WTC11 (cell line): ENCODE data around the gene CDH13. TPM values are rescaled to one million over a fixed set of nuclear protein-coding genes. Genes with fewer than 3 reads are reported as not detected.

Experiments used
- ATAC-seq: fragments of 200-7000 bp; cut with Tn5 transposase; 2 replicates; pipeline ENCODE4 v1.10.0; 2021; ENCODE audit warnings: mild to moderate bottlenecking, moderate library complexity
- CTCF ChIA-PET: fragments of 300-600 bp; sonication (Branson Sonifier 250); formaldehyde crosslinking; loops from one replicate; lab custom pipeline; 2021; ENCODE audit warnings: antibody characterized with exemption; lab: Charles Lee
- POLR2A ChIA-PET: fragments of 350-600 bp; sonication (Branson Sonifier 250); formaldehyde crosslinking; loops from one replicate; lab custom pipeline; 2021; ENCODE audit warnings: antibody characterized with exemption; lab: Charles Lee
- DNase-seq: peaks from one replicate; pipeline ENCODE4 v3.0.0; 2021; ENCODE audit warnings: low spot score
- H3K27ac Mint-ChIP-seq: 2 replicates; pipeline ENCODE4 v1.8.0; 2021; ENCODE audit warnings: mixed read lengths
- H3K27me3 Mint-ChIP-seq: 2 replicates; pipeline ENCODE4 v1.8.0; 2021; ENCODE audit warnings: low read depth, mild to moderate bottlenecking, moderate library complexity, mixed read lengths
- H3K36me3 Mint-ChIP-seq: 2 replicates; pipeline ENCODE4 v1.8.0; 2021; ENCODE audit warnings: mixed read lengths
- H3K4me1 Mint-ChIP-seq: 2 replicates; pipeline ENCODE4 v1.8.0; 2022; ENCODE audit warnings: mixed read lengths
- H3K4me3 Mint-ChIP-seq: 2 replicates; pipeline ENCODE4 v1.8.0; 2021; ENCODE audit warnings: mild to moderate bottlenecking, moderate library complexity, mixed read lengths
- H3K9me3 Mint-ChIP-seq: 2 replicates; pipeline ENCODE4 v1.8.0; 2021; ENCODE audit warnings: mixed read lengths
- ARID4B ChIP-seq: sonication (generic); formaldehyde crosslinking; IDR thresholded peaks from 2 replicates; pipeline ENCODE4 v1.8.0; 2023; ENCODE audit warnings: missing genetic modification reagents, mild to moderate bottlenecking, borderline replicate concordance
- ATF1 ChIP-seq: sonication (generic); formaldehyde crosslinking; IDR thresholded peaks from 2 replicates; pipeline ENCODE4 v1.8.1; 2023; ENCODE audit warnings: mild to moderate bottlenecking, moderate library complexity, missing genetic modification reagents
- CREM ChIP-seq: sonication (generic); formaldehyde crosslinking; IDR thresholded peaks from 2 replicates; pipeline ENCODE4 v1.8.1; 2022; ENCODE audit warnings: mild to moderate bottlenecking, missing genetic modification reagents, moderate library complexity
- CTCF ChIP-seq: fragments of 200-600 bp; IDR thresholded peaks from 2 replicates; pipeline ENCODE4 v1.8.0; 2022; ENCODE audit warnings: antibody characterized with exemption
- JUN ChIP-seq: sonication (generic); formaldehyde crosslinking; IDR thresholded peaks from 2 replicates; pipeline ENCODE4 v1.8.0; 2023; ENCODE audit warnings: mild to moderate bottlenecking, missing genetic modification reagents
- MAX ChIP-seq: sonication (generic); formaldehyde crosslinking; IDR thresholded peaks from 2 replicates; pipeline ENCODE4 v1.8.0; 2022; ENCODE audit warnings: mild to moderate bottlenecking, missing genetic modification reagents
- NR3C1 ChIP-seq: sonication (generic); formaldehyde crosslinking; conservative IDR thresholded peaks from 2 replicates; pipeline ENCODE4 v1.8.1; 2023; ENCODE audit warnings: low read depth, mild to moderate bottlenecking, missing genetic modification reagents
- RELA ChIP-seq: sonication (generic); formaldehyde crosslinking; IDR thresholded peaks from 2 replicates; pipeline ENCODE4 v1.8.1; 2022; ENCODE audit warnings: missing genetic modification reagents, mild to moderate bottlenecking, borderline replicate concordance
- TCF7 ChIP-seq: sonication (generic); formaldehyde crosslinking; IDR thresholded peaks from 2 replicates; pipeline ENCODE4 v1.8.0; 2022; ENCODE audit warnings: mild to moderate bottlenecking, low read depth, missing genetic modification reagents, moderate library complexity
- USF2 ChIP-seq: sonication (generic); formaldehyde crosslinking; IDR thresholded peaks from 2 replicates; pipeline ENCODE4 v1.8.1; 2023; ENCODE audit warnings: mild to moderate bottlenecking, missing genetic modification reagents, moderate library complexity
- ZBTB43 ChIP-seq: sonication (generic); formaldehyde crosslinking; IDR thresholded peaks from 2 replicates; pipeline ENCODE4 v1.8.1; 2023; ENCODE audit warnings: mild to moderate bottlenecking, missing genetic modification reagents
- ZMAT4 ChIP-seq: fragments of 250-450 bp; sonication (Bioruptor Pico); IDR thresholded peaks from 2 replicates; pipeline ENCODE4 v1.9.0; 2021; ENCODE audit warnings: mild to moderate bottlenecking
- ZNF121 ChIP-seq: sonication (generic); formaldehyde crosslinking; IDR thresholded peaks from 2 replicates; pipeline ENCODE4 v1.8.0; 2023; ENCODE audit warnings: missing genetic modification reagents
- ZNF138 ChIP-seq: sonication (generic); formaldehyde crosslinking; conservative IDR thresholded peaks from 2 replicates; pipeline ENCODE4 v1.8.1; 2022; ENCODE audit warnings: mild to moderate bottlenecking, moderate library complexity, missing genetic modification reagents
- ZNF317 ChIP-seq: sonication (generic); formaldehyde crosslinking; IDR thresholded peaks from 2 replicates; pipeline ENCODE4 v1.8.1; 2023; ENCODE audit warnings: low read depth, mild to moderate bottlenecking, moderate library complexity, missing genetic modification reagents, borderline replicate concordance
- ZNF416 ChIP-seq: fragments of 250-450 bp; sonication (Bioruptor Pico); IDR thresholded peaks from 2 replicates; pipeline ENCODE4 v1.9.0; 2021; ENCODE audit warnings: mild to moderate bottlenecking, inconsistent platforms
- ZNF423 ChIP-seq: fragments of 250-450 bp; sonication (Bioruptor Pico); IDR thresholded peaks from 2 replicates; pipeline ENCODE4 v2.1.2; 2022; ENCODE audit warnings: mild to moderate bottlenecking, moderate library complexity
- ZNF671 ChIP-seq: fragments of 250-450 bp; sonication (Bioruptor Pico); IDR thresholded peaks from 2 replicates; pipeline ENCODE4 v1.8.0; 2021; ENCODE audit warnings: mild to moderate bottlenecking
- total RNA-seq: library from RNA; stranded (reverse); gene quantifications from 3 replicates; pipeline ENCODE4 v1.2.3, GENCODE V29; 2021

The CDH13 gene
- total RNA-seq, 1 experiment from 2014 or later = 0.81 TPM

- CTCF ChIA-PET = no interaction called here
- H3K27ac Mint-ChIP-seq = no peak overlapping the region
- peaks cover 9% of the 10 kb centered on the region for H3K9me3 Mint-ChIP-seq
- no peaks in the 10 kb centered on the region for H3K27me3 Mint-ChIP-seq
- ATAC-seq = no peak
- no peak for TF ChIP-seq ARID4B (CRISPR knock-in tag)
- TF ChIP-seq, all 79 proteins: peak for 0
- Mint-ChIP-seq H3K36me3 (no peaks in the 10 kb centered on the region), H3K4me3 (no peak overlapping the region), H3K4me1 (peaks cover 4% of the 10 kb centered on the region; the same call in 1 of the 2 replicates)
- POLR2A ChIA-PET = interaction anchor here (0.6 kb wide), 1 partner anchor 52 kb away, joined by 3 read pairs; no protein-coding TSS in a partner anchor
- no peak for DNase-seq
Measured at GRCh38 chr16:83742124-83742899, 1115.5 kb downstream of the CDH13 start.

- Mint-ChIP-seq H3K27ac (no peak overlapping the region), H3K4me1 (peaks cover 4% of the 10 kb centered on the region; the same call in 1 of the 2 replicates), H3K36me3 (no peaks in the 10 kb centered on the region), H3K9me3 (peaks cover 9% of the 10 kb centered on the region), H3K4me3 (no peak overlapping the region), H3K27me3 (no peaks in the 10 kb centered on the region)
- no peak for TF ChIP-seq USF2
- no peak for TF ChIP-seq TCF7 (CRISPR knock-in tag)
- no peak for TF ChIP-seq NR3C1
- no peak for TF ChIP-seq CTCF
- TF ChIP-seq ZBTB43 (CRISPR knock-in tag) = no peak
- TF ChIP-seq JUN = no peak
- TF ChIP-seq CREM (CRISPR knock-in tag) = no peak
- DNase-seq (no peak), ATAC-seq (no peak)
- CTCF ChIA-PET = no interaction called here
- POLR2A ChIA-PET = no interaction called here
Measured at GRCh38 chr16:83743241-83743640, 1116.5 kb downstream of the CDH13 start.

GRCh38 chr16:83743720-83744119 is 1117.0 kb downstream of the CDH13 start:
- no peaks in the 10 kb centered on the region for H3K36me3 Mint-ChIP-seq
- CTCF ChIA-PET = no interaction called here
- ATAC-seq = no peak
- no peak for TF ChIP-seq ARID4B (CRISPR knock-in tag)
- TF ChIP-seq MAX = no peak
- no peak for TF ChIP-seq RELA (CRISPR knock-in tag)
- no peak for TF ChIP-seq ZNF121 (CRISPR knock-in tag)
- TF ChIP-seq ZNF317 (CRISPR knock-in tag) = no peak
- TF ChIP-seq ZNF423 = no peak
- no peak for TF ChIP-seq ZMAT4 (CRISPR knock-in tag)
- no peak for TF ChIP-seq ZNF416 (CRISPR knock-in tag)
- TF ChIP-seq ATF1 = no peak
- TF ChIP-seq ZNF138 (CRISPR knock-in tag) = no peak
- TF ChIP-seq ZNF671 (CRISPR knock-in tag) = no peak

More at GRCh38 chr16:83743720-83744119, 1117.0 kb downstream of the CDH13 start:
- DNase-seq = no peak
- H3K9me3 Mint-ChIP-seq = peaks cover 9% of the 10 kb centered on the region
- no peak overlapping the region for H3K27ac Mint-ChIP-seq
- H3K4me3 Mint-ChIP-seq = no peak overlapping the region
- H3K4me1 Mint-ChIP-seq = peaks cover 4% of the 10 kb centered on the region; the same call in 1 of the 2 replicates
- no peaks in the 10 kb centered on the region for H3K27me3 Mint-ChIP-seq
- POLR2A ChIA-PET = no interaction called here
